CD4-positive, alpha-beta T cell treated with Interleukin-15 for 1 hour (primary cell): Measurements from ENCODE around the gene GPSM3.
"Not testable (repeated sequence)": the region's sequence is repeated elsewhere in the genome, so short reads cannot be mapped to it uniquely, and the experiment has no call there.

Experiments
- DNase-seq: peaks from one replicate; pipeline ENCODE4 v3.0.0-alpha.2; 2020

Gene GPSM3

DNA sequence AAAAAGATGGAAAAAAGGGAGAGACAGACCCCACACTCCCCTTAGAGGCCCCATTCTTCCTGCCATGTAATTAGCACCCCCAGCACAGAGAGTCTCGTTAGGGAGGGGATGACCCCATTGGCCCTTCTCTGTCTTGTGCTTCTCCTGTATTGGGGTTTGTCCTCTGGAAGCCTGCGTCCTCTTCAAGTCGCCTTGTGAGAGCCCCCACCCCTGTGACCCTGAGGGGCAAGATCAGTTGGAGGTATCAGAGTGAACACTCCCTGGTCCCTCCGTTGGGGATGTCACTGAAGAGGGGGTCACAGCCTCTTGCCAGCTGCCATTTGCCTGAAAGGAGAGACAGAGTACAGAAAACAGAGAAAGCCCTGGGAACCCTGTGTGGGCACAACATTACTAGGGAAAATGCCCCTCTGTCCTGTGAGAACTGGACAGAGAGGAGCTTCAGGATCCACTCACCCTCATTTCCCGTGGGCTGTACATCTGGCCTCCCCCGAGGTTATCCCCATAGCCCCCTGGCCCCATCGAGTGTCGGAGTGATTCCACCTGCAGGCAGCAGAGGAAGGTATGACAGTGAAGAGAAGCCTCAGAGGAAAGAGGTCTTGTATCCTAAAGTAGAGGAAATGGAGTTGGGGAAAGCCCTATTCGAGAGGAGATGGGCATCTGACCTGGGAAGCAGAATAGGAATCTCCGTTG, 6.1 kb downstream of the GPSM3 start:
- DNase-seq, result not testable (repeated sequence)

DNA sequence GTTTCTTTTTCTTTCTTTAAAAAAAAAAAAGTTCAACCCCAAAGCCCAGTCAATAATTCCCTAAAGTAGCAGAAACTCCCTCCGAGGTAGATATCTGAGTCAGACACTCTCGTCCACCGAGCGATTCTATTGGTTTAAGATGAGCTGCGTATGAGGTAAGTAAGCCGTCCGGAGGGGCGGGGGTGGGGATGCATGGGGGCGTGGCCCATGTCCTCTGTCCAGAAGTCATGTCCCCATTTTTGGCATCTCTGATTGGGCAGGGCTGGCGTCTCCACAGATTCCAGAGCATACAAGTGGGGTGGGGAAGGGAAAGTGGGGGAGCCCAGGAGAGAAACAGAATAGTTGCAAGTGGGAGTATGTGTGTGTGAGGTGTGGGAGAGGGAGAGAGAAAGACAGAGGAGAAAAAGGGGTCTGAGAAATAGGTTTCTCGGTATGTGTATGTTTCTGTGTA, 6.7 kb downstream of the GPSM3 start:
- peak; percentile 62 for DNase-seq

DNA sequence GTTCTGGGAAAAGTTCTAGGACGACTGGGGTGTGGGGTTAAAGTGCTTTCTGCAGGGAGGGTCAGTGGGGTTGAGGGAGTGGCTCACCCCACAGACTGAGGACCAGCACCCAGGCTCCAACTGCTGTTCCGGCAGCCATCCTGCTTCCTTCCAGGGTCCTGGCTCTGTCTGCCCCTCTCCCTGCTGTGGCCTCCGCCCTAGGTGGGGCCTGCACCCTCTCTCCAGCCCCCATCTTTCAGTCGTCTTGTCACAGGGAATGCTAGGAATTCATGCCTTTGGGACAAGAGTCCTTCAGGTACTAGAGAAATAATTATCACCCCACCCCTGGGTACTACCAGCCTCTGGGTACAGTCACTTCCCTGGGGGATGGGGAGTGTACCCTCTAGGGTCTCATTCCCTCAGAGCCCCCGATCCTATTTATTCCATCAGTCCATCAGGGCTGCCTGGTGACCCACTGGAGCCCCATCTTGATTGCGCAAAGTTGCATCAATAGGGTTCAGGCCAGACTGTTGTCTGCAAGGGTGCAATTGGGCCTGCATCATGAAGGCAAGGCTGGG, 8.3 kb downstream of the GPSM3 start, which contains the start of gene AGER:
Gene AGER (minus strand): TSS at position 170 of the 557 bp plus-strand sequence. CDS start 31 bp downstream, at position 139.
- DNase-seq, result no peak

DNA sequence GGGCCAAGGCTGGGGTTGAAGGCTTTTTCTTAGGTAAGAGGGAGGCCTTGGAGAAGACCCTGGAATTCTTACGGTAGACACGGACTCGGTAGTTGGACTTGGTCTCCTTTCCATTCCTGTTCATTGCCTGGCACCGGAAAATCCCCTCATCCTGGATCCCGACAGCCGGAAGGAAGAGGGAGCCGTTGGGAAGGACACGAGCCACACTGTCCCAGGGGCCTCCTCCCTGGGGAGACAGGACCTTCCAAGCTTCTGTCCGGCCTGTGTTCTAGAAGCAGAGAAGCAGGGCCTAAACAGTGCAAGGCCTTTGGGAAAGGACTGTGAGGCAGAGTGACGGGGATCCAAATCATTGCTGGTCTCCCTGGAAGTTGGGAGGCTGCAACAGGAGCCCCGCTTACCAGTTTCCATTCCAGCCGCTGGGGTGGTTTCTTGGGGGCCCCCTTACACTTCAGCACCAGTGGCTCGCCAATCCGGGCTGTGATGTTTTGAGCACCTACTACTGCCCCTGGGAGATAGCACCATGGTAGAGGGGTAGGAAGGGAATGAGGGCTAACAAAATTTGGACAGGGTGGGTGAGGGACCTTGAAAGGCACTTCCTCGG, 8.9 kb downstream of the GPSM3 start:
- no peak for DNase-seq

GRCh38 chr6:32183030-32183429, 9.4 kb downstream of the GPSM3 start:
- DNase-seq, result no peak

DNA sequence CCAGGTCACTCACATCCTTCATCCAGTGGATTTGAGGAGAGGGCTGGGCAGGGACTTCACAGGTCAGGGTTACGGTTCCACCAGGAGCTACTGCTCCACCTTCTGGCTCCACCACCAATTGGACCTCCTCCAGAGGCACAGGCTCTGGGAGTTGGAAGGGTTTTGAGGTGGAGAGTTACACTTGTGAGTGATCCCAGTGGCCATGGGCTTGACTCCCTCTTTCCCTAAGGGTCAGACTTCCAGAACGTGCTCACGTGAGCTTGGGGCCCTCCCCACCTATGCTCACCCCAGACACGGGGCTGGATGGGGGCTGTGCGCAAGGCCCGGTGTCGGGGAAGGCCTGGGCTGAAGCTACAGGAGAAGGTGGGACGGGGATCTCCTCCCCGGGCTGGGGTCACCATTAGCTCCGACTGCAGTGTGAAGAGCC, 9.9 kb downstream of the GPSM3 start:
- no peak for DNase-seq

DNA sequence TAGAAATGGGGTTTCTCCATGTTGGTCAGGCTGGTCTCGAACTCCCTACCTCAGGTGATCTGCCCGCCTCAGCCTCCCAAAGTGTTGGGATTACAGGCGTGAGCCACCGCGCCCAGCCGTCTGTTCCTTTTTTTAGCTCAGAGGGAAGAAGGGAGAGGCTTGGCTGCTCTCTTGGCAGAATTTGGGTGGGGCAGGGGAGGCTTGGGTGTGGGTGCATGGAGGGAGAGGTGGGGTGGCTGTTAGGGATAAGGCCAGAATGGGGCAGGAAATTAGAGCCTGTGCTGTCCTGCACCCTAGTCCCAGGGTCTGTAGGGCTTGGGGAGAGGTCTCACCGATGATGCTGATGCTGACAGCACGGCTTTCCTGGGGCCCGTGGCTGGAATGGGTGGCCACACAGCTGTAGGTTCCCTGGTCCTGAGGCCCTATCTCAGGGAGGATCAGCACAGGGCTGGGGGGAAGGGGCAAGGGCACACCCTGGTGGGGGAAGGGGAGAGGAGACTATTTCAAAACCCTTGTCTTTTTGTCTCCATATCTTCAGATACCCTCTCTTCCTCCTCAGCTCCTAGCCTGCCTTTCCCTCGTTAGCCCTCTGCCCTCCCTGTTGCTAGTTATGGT, 10.4 kb downstream of the GPSM3 start:
- no peak for DNase-seq

- DNase-seq, result no peak
These were observed 11.2 kb downstream of the GPSM3 start for GRCh38 chr6:32181148-32181702.

- DNase-seq, result no peak
These were observed 12.6 kb downstream of the GPSM3 start for GRCh38 chr6:32179766-32180405.

- DNase-seq, result no peak
These were observed 13.6 kb downstream of the GPSM3 start for GRCh38 chr6:32178547-32179440.

GRCh38 chr6:32177788-32178546, 14.5 kb downstream of the GPSM3 start, which contains the start of gene RNF5:
Gene RNF5 (plus strand): TSS chr6:32178405. CDS start chr6:32178512, 107 bp downstream.
- peak; percentile 99 for DNase-seq

- peak; percentile 56 for DNase-seq
These were observed 15.2 kb downstream of the GPSM3 start for GRCh38 chr6:32177183-32177787.

GRCh38 chr6:32176476-32177182, 15.8 kb downstream of the GPSM3 start:
- no peak for DNase-seq

- peak; percentile 96 for DNase-seq
These were observed 16.6 kb downstream of the GPSM3 start, which contains the start of gene AGPAT1 for GRCh38 chr6:32175711-32176475. Gene AGPAT1 (minus strand): TSS chr6:32176084. CDS start chr6:32171496, 4,588 bp downstream.

DNA sequence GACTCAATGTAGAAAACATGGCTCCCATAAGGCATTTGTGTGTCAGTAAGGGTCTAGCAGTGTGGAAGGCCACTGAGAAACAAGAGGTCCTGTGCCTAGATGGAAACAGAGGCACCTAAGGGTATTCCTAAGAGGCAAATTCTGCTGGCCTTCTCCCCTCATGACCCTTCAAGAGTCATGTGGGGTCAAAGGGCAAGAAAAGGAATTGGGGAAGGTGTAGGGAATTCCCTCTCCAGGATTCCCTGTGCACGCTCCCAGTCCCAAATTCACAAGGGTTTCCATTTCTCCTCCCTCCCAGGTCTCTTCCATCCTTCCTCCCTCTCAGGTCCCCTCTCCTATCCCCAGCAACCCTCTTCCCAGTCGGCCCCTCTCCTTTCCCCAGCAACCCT, 17.1 kb downstream of the GPSM3 start:
- DNase-seq, result no peak

GRCh38 chr6:32174416-32174815, 18.0 kb downstream of the GPSM3 start:
- no peak for DNase-seq

- no peak for DNase-seq
These were observed 19.3 kb downstream of the GPSM3 start for GRCh38 chr6:32173051-32173727.

DNA sequence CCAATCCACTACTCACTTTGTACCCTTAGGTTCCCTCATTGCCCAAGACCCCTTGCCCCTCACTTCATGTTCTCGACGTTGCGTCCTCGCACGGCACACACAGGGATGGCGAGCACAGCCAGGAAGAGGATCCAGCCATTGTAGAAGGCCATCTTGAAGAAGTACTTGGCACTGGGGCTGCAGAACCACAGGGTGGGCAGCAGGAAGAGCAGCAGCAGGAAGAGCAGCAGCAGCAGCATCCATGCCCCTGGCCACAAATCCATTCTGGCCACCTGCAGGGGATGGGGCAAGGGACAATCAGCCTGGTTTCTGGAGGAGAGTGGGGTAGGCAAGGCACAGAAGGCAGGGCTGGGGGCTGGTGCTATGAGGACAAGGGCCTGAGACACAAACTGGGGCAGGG, 21.2 kb downstream of the GPSM3 start:
- no peak for DNase-seq
